OCI-LY7 (cell line): ENCODE data around the gene PCIF1. TPM values are rescaled to one million over a fixed set of nuclear protein-coding genes. Genes with fewer than 3 reads are reported as not detected.

Experiments used
- BruUV-seq: library from RNA; stranded (reverse); fragments of 400-500 nt; replicated peaks from 2 replicates; lab custom pipeline; 2021; lab: Mats Ljungman, UMichigan
- CTCF ChIA-PET: fragments of 300-600 bp; sonication (Branson Sonifier 250); formaldehyde crosslinking; loops from one replicate; lab custom pipeline; 2022; ENCODE audit warnings: antibody characterized with exemption; ENCODE audit not compliant: unreplicated experiment; lab: Charles Lee
- POLR2A ChIA-PET: fragments of 300-600 bp; sonication (Branson Sonifier 250); formaldehyde crosslinking; loops from one replicate; lab custom pipeline; 2022; ENCODE audit warnings: antibody characterized with exemption; lab: Charles Lee
- DNase-seq: peaks from one replicate; pipeline ENCODE4 v3.0.0-alpha.2; 2015; ENCODE audit warnings: low spot score
- H2AFZ ChIP-seq: fragments of 200-600 bp; sonication (generic), shearing (Covaris generic); 2 replicates; pipeline ENCODE4 v1.6.1; 2014; ENCODE audit warnings: mild to moderate bottlenecking, antibody characterized with exemption, low read length, moderate library complexity
- H3K27ac ChIP-seq: fragments of 200-600 bp; sonication (generic); 2 replicates; pipeline ENCODE4 v1.5.1; 2014; ENCODE audit warnings: mixed run types, low read depth, mild to moderate bottlenecking, moderate library complexity, low read length, inconsistent platforms; ENCODE audit not compliant: poor library complexity, severe bottlenecking
- H3K36me3 ChIP-seq: fragments of 200-600 bp; sonication (generic); 2 replicates; pipeline ENCODE4 v1.6.1; 2014; ENCODE audit warnings: mild to moderate bottlenecking, antibody characterized with exemption, low read length, moderate library complexity, mixed read lengths; ENCODE audit not compliant: insufficient read depth
- H3K4me1 ChIP-seq: fragments of 200-600 bp; sonication (generic); 2 replicates; pipeline ENCODE4 v1.5.1; 2014; ENCODE audit warnings: mild to moderate bottlenecking, low read length; ENCODE audit not compliant: insufficient read depth, poor library complexity, severe bottlenecking
- H3K4me2 ChIP-seq: fragments of 200-600 bp; sonication (generic); 2 replicates; pipeline ENCODE4 v1.6.1; 2014; ENCODE audit warnings: mild to moderate bottlenecking, low read length
- H3K4me3 ChIP-seq: fragments of 200-600 bp; sonication (generic); 2 replicates; pipeline ENCODE4 v1.5.1; 2014; ENCODE audit warnings: mild to moderate bottlenecking, low read depth, low read length; ENCODE audit not compliant: poor library complexity, severe bottlenecking
- H3K79me2 ChIP-seq: fragments of 200-600 bp; sonication (generic); 2 replicates; pipeline ENCODE4 v1.6.1; 2016; ENCODE audit warnings: low read depth, mild to moderate bottlenecking, low read length, moderate library complexity, mixed read lengths; ENCODE audit not compliant: insufficient read depth
- H3K9me2 ChIP-seq: fragments of 200-600 bp; sonication (generic); 2 replicates; pipeline ENCODE4 v1.6.1; 2016; ENCODE audit warnings: mild to moderate bottlenecking, low read length, mixed read lengths; ENCODE audit not compliant: insufficient read depth
- H3K9me3 ChIP-seq: fragments of 200-600 bp; sonication (generic); 2 replicates; pipeline ENCODE4 v1.6.1; 2014; ENCODE audit warnings: mild to moderate bottlenecking, mixed run types, low read length, mixed read lengths
- H4K20me1 ChIP-seq: fragments of 200-600 bp; sonication (generic); 2 replicates; pipeline ENCODE4 v1.6.1; 2014; ENCODE audit warnings: mild to moderate bottlenecking, antibody characterized with exemption, low read length, moderate library complexity, mixed read lengths; ENCODE audit not compliant: insufficient read depth
- CTCF ChIP-seq: fragments of 200-600 bp; sonication (generic); conservative IDR thresholded peaks from 2 replicates; pipeline ENCODE4 v1.5.1; 2014; ENCODE audit warnings: mild to moderate bottlenecking, antibody characterized with exemption, low read length, moderate library complexity, mixed read lengths
- EZH2phosphoT487 ChIP-seq: fragments of 200-600 bp; sonication (generic); IDR thresholded peaks from 2 replicates; pipeline ENCODE4 v1.6.1; 2018; ENCODE audit warnings: low read depth, borderline replicate concordance, mild to moderate bottlenecking, mixed run types, antibody characterized with exemption, low read length, moderate library complexity, mixed read lengths
- intact Hi-C: fragments of 100-400 bp; cut with micrococcal nuclease; formaldehyde crosslinking; loops from one replicate; pipeline ENCODE4 v1.10.0; 2022; ENCODE audit not compliant: unreplicated experiment
- total RNA-seq, 2 experiments: library from RNA; depleted of rRNA in 1 of 2; stranded (reverse); fragments of >200 nt in 1 of 2; shearing (Covaris generic) in 1 of 2; gene quantifications; 2 replicates each; pipeline ENCODE4 v1.2.3, GENCODE V29; 2014 to 2022

PCIF1 gene
- total RNA-seq, 2 experiments from 2014 or later, result 21.2 to 40.6 TPM

GRCh38 chr20:45910670-45911485 lies 23.6 kb upstream of the PCIF1 start:
- H3K36me3 ChIP-seq, result no peaks in the 10 kb centered on the region
- TF ChIP-seq EZH2phosphoT487, result no peak
- TF ChIP-seq CTCF, result no peak
- DNase-seq, result peak; percentile 100
- no peaks in the 10 kb centered on the region for H3K9me2 ChIP-seq
- peak overlapping the region; percentile 84 for H2AFZ ChIP-seq
- CTCF ChIA-PET, result no interaction called here
- intact Hi-C loops, result loop anchor here (2.0 kb wide), 1 partner anchor 24 kb away; the partner anchor contains the start of gene PCIF1
- H3K79me2 ChIP-seq, result no peaks in the 10 kb centered on the region
- H3K4me2 ChIP-seq, result peak overlapping the region; percentile 63
- no peaks in the 10 kb centered on the region for H4K20me1 ChIP-seq
- H3K9me3 ChIP-seq, result no peaks in the 10 kb centered on the region
- peaks cover 14% of the 10 kb centered on the region for H3K4me1 ChIP-seq
- no peak overlapping the region for H3K27ac ChIP-seq
- peak overlapping the region; percentile 42 for H3K4me3 ChIP-seq
- POLR2A ChIA-PET, result interaction anchor here (0.7 to 1.3 kb wide), 6 partner anchors 8 to 121 kb away, joined by 3 to 5 read pairs (median 4); no protein-coding TSS in a partner anchor
- BruUV-seq, result no TSS peak

- no peaks in the 10 kb centered on the region for H3K9me2 ChIP-seq
- DNase-seq, result no peak
- H3K79me2 ChIP-seq, result no peaks in the 10 kb centered on the region
- peak within 1 kb of the TSS; percentile 32; the same call in 1 of the 2 replicates for H2AFZ ChIP-seq
- BruUV-seq, result no TSS peak
- ChIA-PET POLR2A (no interaction called here), CTCF (no interaction called here)
- no peaks in the 10 kb centered on the region for H3K36me3 ChIP-seq
- H3K27ac ChIP-seq, result no peak within 1 kb of the TSS
- no peak within 1 kb of the TSS for H3K4me3 ChIP-seq
- H3K4me1 ChIP-seq, result peaks cover 14% of the 10 kb centered on the region
- no peaks in the 10 kb centered on the region for H4K20me1 ChIP-seq
- TF ChIP-seq CTCF (no peak), EZH2phosphoT487 (no peak)
- H3K4me2 ChIP-seq, result peak within 1 kb of the TSS; percentile 63
- no peaks in the 10 kb centered on the region for H3K9me3 ChIP-seq
- intact Hi-C loops, result loop anchor here (2.0 kb wide), 1 partner anchor 23 kb away; the partner anchor contains the start of gene PCIF1
These were observed 22.8 kb upstream of the PCIF1 start, which contains the start of gene PLTP for GRCh38 chr20:45911486-45912343. Gene PLTP (minus strand): TSS chr20:45912155. CDS start chr20:45911452, 703 bp downstream.
